ENCODE measurements around the gene ELK3. TPM values are rescaled to one million over a fixed set of nuclear protein-coding genes. Genes with fewer than 3 reads are reported as not detected.
"Not testable (repeated sequence)": the region's sequence is repeated elsewhere in the genome, so short reads cannot be mapped to it uniquely, and the experiment has no call there.

Gene ELK3
- total RNA-seq, 1 donor = 24.6 TPM

- no peak for DNase-seq (ENCODE audit: low read depth)
- no peak overlapping the region for H3K4me3 ChIP-seq (ENCODE audit: low read depth, low read length)
- no peak for TF ChIP-seq CTCF (IDR thresholded peaks at IDR 0.05; ENCODE audit: insufficient read depth, low read depth, low read length)
These were observed 111.5 kb downstream of the ELK3 start for GRCh38 chr12:96305665-96306064.

GRCh38 chr12:96308881-96309280 lies 114.7 kb downstream of the ELK3 start:
- H3K4me3 ChIP-seq (ENCODE audit: low read depth, low read length) = no peak overlapping the region
- DNase-seq (ENCODE audit: low read depth) = peak; percentile 44
- no peak for TF ChIP-seq CTCF (IDR thresholded peaks at IDR 0.05; ENCODE audit: insufficient read depth, low read depth, low read length)

GRCh38 chr12:96310067-96310466 lies 115.9 kb downstream of the ELK3 start:
- no peak for DNase-seq (ENCODE audit: low read depth)
- no peak overlapping the region for H3K4me3 ChIP-seq (ENCODE audit: low read depth, low read length)
- TF ChIP-seq CTCF (IDR thresholded peaks at IDR 0.05; ENCODE audit: insufficient read depth, low read depth, low read length) = no peak

- DNase-seq (ENCODE audit: low read depth) = no peak
- no peak for TF ChIP-seq CTCF (IDR thresholded peaks at IDR 0.05; ENCODE audit: insufficient read depth, low read depth, low read length)
- H3K4me3 ChIP-seq (ENCODE audit: low read depth, low read length) = no peak overlapping the region
These were observed 117.0 kb downstream of the ELK3 start for GRCh38 chr12:96311191-96311590.

- no peak overlapping the region for H3K4me3 ChIP-seq (ENCODE audit: low read depth, low read length)
- DNase-seq (ENCODE audit: low read depth) = no peak
- no peak for TF ChIP-seq CTCF (IDR thresholded peaks at IDR 0.05; ENCODE audit: insufficient read depth, low read depth, low read length)
These were observed 119.4 kb downstream of the ELK3 start for GRCh38 chr12:96313606-96314005.

GRCh38 chr12:96314723-96315122 lies 120.5 kb downstream of the ELK3 start:
- H3K4me3 ChIP-seq (ENCODE audit: low read depth, low read length) = no peak overlapping the region
- DNase-seq (ENCODE audit: low read depth) = no peak
- no peak for TF ChIP-seq CTCF (IDR thresholded peaks at IDR 0.05; ENCODE audit: insufficient read depth, low read depth, low read length)

GRCh38 chr12:96315741-96316481 lies 121.7 kb downstream of the ELK3 start:
- H3K4me3 ChIP-seq (ENCODE audit: low read depth, low read length) = peak overlapping the region; percentile 50
- DNase-seq (ENCODE audit: low read depth) = not testable (repeated sequence)

- not testable (repeated sequence) for H3K4me3 ChIP-seq (ENCODE audit: low read depth, low read length); DNase-seq (ENCODE audit: low read depth)
These were observed 123.6 kb downstream of the ELK3 start for GRCh38 chr12:96317801-96318200.
